HG02885 (cell line): Measurements from ENCODE around the gene MALAT1.
"Not testable (repeated sequence)": the region's sequence is repeated elsewhere in the genome, so short reads cannot be mapped to it uniquely, and the experiment has no call there.

ENCODE experiments used
- ATAC-seq: cut with Tn5 transposase; IDR thresholded peaks from one replicate; pipeline ENCODE4 v1.9.1; 2021; ENCODE audit warnings: mild to moderate bottlenecking; ENCODE audit not compliant: unreplicated experiment, poor library complexity

MALAT1 gene

GRCh38 chr11:65498977-65499712, at the start of gene MALAT1:
Gene MALAT1, plus strand, starts transcription at chr11:65499045.
- ATAC-seq, result peak; percentile 32

- not testable (repeated sequence) for ATAC-seq
Observed at GRCh38 chr11:65451301-65451700, 47.5 kb upstream of the MALAT1 start.

- ATAC-seq, result not testable (repeated sequence)
Observed at GRCh38 chr11:65452259-65452658, 46.6 kb upstream of the MALAT1 start.

GRCh38 chr11:65452806-65453490, 45.9 kb upstream of the MALAT1 start:
- ATAC-seq, result no peak

GRCh38 chr11:65454311-65454695, 44.5 kb upstream of the MALAT1 start:
- ATAC-seq, result no peak

- peak; percentile 96 for ATAC-seq
Observed at GRCh38 chr11:65454696-65455456, 44.0 kb upstream of the MALAT1 start.

GRCh38 chr11:65456418-65456817, 42.4 kb upstream of the MALAT1 start:
- no peak for ATAC-seq

GRCh38 chr11:65459552-65459951, 39.3 kb upstream of the MALAT1 start:
- ATAC-seq, result no peak

GRCh38 chr11:65465471-65465870, 33.4 kb upstream of the MALAT1 start:
- not testable (repeated sequence) for ATAC-seq

GRCh38 chr11:65467306-65467705, 31.5 kb upstream of the MALAT1 start:
- not testable (repeated sequence) for ATAC-seq

- peak; percentile 38 for ATAC-seq
Observed at GRCh38 chr11:65468874-65469333, 29.9 kb upstream of the MALAT1 start.

- ATAC-seq, result no peak
Observed at GRCh38 chr11:65470433-65471049, 28.3 kb upstream of the MALAT1 start.

- ATAC-seq, result peak; percentile 39
Observed at GRCh38 chr11:65471447-65471891, 27.4 kb upstream of the MALAT1 start.

GRCh38 chr11:65472588-65473277, 26.1 kb upstream of the MALAT1 start:
- not testable (repeated sequence) for ATAC-seq

GRCh38 chr11:65473278-65473860, 25.5 kb upstream of the MALAT1 start:
- no peak for ATAC-seq

- no peak for ATAC-seq
Observed at GRCh38 chr11:65474864-65475263, 24.0 kb upstream of the MALAT1 start.

GRCh38 chr11:65476632-65477148, 22.2 kb upstream of the MALAT1 start:
- ATAC-seq, result no peak

GRCh38 chr11:65477149-65477965, 21.5 kb upstream of the MALAT1 start:
- ATAC-seq, result peak; percentile 86
